Central memory CD4-positive, alpha-beta T cell (primary cell): ENCODE measurements around the gene EDARADD.
"Not testable (repeated sequence)": the region's sequence is repeated elsewhere in the genome, so short reads cannot be mapped to it uniquely, and the experiment has no call there.

Experiments
- DNase-seq: peaks from one replicate; pipeline ENCODE4 v3.0.0; 2022

EDARADD gene

DNA sequence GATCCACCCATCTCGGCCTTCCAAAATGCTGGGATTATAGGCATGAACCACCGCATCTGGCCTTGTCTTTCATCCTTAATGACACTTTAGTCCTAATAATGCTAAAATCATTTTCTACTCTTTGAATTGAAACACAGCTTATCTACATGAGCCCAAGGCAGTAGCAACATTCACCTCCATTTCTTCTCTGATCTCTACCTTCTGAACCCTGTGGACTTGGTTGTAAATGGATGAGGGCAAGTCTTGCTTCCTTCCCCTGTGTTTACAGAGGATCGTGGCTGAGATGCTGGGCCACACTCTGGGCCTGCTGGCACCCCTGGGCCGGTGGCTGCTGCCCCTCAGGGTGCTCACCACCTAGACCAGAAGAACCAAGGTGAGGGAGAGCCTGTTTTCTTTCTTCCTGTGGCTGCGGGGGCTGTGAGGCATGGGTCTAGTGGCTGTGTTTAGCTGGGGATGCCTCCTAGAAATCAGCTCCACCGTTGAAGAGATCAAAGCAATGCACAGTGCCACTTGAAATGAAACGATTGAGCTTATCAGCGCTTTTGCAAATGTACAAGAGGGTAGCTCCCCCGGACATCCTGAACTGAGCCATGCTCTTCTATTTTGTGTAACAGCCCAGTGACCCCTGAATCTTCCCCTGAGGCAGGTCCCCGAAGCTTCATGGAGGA lies 97.5 kb downstream of the EDARADD start:
- no peak for DNase-seq

DNA sequence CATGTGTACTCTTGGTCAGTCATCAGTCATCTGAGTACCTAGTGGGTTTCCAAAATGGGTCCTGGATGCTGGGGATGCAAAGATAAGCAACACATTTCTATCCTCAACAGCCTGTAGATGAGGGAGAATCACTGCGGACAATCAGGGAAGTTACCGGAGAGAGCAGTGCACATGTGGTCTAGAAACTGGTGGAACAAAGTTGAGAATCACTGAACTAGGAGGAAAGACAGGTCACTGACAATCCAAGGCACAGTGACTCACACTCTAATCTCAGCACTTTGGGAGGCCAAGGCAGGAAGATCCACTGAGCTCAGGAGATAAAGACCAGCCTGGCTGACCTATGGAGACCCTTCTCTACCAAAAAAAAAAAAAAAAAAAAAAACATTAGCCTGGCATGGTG lies 98.3 kb downstream of the EDARADD start:
- no peak for DNase-seq

DNA sequence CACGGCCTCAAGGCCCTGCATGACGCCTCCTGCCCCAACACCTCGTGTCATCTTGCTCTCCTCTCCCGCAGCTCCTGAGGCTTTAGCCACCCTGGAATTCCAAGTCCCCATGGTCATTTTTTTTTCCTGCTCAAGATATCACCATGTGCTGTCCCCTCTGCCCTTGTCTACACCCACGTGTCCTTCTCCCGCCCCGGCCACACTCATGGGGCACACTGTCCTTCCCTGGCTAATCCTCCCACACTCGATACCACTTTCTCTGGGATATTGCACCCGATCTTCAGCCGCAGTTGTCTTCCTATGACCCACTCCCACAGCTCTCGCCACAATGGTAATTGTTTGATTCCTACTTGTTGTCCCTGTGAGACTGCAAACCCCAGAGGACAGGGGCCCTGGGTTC lies 100.0 kb downstream of the EDARADD start:
- DNase-seq = no peak

DNA sequence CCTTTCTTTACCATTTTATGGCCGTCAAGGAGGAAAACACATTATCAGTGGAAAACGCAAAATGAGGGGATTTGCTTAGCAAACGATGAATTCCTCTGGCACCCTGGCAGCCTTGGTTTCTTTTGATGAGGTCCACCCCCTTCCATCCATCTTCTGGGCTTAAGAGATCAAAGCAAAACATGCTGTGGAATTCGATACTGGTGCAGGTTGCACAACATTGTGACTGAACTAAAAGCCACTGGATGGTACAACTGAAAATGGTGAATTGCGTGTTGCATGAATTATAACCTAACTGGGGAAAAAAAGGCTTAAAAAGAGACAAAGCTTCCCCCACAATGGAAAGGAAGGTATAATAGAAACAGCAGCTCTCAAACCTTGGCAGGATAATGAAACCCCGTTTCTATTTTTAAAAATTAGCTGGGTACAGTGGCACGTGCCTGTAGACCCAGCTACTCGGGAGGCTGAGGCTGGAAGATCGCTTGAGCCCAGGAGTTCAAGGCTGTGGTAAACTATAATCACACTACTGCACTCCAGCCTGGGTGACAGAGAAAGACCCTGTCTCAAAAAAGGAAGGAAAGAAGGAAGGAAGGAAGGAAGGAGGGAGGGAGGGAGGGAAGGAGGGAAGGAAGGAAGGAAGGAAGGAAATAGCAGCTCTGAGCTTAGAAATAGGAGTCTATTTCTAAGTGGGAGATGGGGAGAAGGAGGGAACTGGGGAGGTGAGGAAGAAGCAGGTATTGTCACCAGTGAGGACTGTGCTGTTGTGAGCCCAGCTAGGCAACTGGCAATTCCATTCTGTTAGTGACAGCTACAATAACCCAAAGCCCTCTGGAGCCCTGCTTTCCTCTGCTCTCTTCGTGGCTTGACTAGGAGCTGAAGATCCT lies 100.7 kb downstream of the EDARADD start:
- DNase-seq = no peak

GRCh38 chr1:236495467-236496112 lies 101.5 kb downstream of the EDARADD start:
- DNase-seq = no peak

GRCh38 chr1:236497908-236498307 lies 103.8 kb downstream of the EDARADD start:
- no peak for DNase-seq

DNA sequence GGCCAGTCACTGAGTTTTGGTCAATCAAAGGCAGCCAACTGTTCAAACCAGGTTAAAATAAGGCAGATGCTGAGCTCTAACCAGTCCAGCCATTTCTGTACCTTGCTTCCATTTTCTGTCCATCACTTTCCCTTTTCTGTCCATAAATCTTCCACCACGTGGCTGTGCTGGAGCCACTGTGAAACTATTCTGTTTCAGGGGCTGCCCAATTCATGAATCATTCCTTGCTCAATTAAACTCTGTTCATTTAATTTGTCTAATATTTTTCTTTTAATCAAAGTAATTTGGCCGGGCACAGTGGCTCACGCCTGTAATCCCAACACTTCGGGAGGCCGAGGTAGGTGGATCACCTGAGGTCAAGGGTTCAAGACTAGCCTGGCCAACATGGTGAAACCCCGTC lies 107.0 kb downstream of the EDARADD start:
- DNase-seq = no peak

DNA sequence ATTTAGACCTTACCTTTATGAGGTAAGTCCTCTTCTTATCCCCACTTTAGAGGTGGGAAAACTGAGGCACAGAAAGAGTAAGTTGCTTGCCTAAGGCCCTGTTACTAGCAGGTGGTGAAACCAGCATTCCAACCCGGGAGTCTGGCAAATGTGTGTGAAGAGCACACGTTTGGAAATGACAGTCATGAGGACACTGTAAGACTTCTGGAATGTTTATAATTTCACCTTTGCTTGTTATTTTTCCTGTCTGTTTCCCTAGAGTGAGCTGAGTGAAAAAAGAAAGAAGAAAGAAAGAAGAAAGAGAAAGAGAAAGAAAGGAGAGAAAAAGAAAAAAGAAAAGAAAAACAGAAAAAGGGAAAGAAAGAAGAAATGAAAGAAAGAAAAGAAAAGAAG lies 108.5 kb downstream of the EDARADD start:
- DNase-seq = no peak

GRCh38 chr1:236502972-236503639 lies 109.0 kb downstream of the EDARADD start:
- no peak for DNase-seq

GRCh38 chr1:236504338-236504737 lies 110.3 kb downstream of the EDARADD start:
- DNase-seq = not testable (repeated sequence)

GRCh38 chr1:236507022-236507700 lies 113.1 kb downstream of the EDARADD start:
- DNase-seq = no peak

GRCh38 chr1:236508593-236509027 lies 114.5 kb downstream of the EDARADD start:
- DNase-seq = no peak

DNA sequence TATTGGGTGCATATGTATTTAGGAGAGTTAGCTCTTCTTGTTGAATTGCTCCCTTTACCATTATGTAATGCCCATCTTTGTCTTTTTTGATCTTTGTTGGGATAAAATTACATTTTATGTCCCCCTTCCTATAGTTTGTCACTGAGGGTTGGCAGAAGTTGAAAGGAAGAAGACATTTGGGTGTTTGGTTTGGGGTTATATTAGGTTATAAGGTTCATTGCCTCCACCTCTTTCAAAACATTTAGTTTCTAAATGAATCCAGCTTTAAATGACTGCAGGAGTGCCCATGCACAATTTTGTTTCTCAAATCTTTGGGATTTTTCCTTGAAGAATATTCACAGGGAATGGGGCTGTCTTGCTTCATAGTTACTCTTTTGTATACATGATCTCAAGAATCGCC lies 115.1 kb downstream of the EDARADD start:
- DNase-seq = no peak

- no peak for DNase-seq
These were observed 115.7 kb downstream of the EDARADD start for GRCh38 chr1:236509647-236510401.

GRCh38 chr1:236511735-236512418 lies 117.8 kb downstream of the EDARADD start:
- DNase-seq = no peak

DNA sequence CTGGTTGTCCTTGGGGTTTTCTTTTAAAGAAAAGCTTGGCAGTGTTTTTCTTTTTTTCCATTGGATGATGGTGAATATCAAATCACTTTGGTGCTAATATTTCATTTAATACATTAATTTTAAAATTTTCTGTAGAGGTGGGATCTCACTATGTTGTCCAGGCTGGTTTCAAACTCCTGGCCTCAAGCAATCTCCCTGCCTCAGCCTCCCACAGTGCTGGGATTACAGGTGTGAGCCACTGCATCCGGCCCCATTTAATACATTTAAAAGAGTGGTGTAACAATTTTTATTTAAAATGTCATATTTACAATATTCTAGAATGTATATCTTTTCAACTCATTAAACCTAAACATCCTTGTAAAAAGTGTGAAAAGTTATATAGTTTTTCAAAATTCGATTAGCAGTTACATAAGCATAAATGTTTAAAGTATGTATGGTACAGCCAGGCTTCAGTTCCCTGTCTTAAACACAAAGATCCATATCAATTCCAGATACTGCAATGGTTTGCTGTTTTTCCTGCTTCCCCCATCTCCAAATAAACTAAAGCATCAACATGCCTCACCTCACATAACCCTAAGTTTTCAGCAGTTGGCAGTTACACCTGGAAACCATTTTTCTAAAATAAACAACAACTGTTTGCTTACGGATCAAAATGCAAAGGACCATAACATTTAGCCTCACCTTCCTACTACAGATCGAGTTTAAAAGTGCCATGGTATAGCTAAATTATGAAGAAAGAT lies 120.8 kb downstream of the EDARADD start:
- no peak for DNase-seq

DNA sequence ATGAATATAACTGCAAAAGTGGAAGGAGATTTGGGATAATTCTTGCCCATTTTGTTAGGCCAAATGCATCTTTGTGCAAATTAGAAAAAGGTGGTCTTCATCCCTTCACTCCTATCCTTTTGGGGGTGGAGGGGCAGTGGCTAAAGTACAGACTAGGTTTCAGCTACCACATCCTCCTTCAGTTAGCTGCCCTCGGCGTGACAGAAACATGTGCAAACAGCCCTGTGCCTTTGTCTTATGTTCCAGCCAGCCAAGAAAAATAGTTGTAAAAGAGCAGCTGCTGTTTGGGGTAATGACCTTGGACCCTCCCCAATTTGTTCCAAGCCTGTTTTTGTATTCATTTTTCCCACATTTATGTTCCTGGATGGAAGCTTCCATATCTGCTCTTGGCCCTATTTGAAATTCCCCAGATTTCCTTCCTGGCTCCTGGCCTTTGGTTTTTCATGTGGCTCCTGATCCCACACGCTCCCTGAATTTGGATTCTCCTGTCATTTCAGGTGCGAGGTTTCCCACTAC lies 121.4 kb downstream of the EDARADD start:
- DNase-seq = no peak

- DNase-seq = peak; percentile 72
These were observed 123.0 kb downstream of the EDARADD start for GRCh38 chr1:236516929-236517704.

- no peak for DNase-seq
These were observed 124.2 kb downstream of the EDARADD start for GRCh38 chr1:236518322-236518721.
